Hippocampal formation (tissue), 2 donors: ENCODE measurements around the gene NDUFS6.
"Not testable (repeated sequence)": the region's sequence is repeated elsewhere in the genome, so short reads cannot be mapped to it uniquely, and the experiment has no call there.

Source experiments
- DNase-seq, 2 donors: peaks; one replicate each; lab custom pipeline; 2025; lab: John Stamatoyannopoulos, UW

The NDUFS6 gene

GRCh38 chr5:1782385-1783215, 18.6 kb upstream of the NDUFS6 start:
- no peak for DNase-seq

GRCh38 chr5:1783216-1783554, 18.0 kb upstream of the NDUFS6 start:
- DNase-seq, result no peak

DNA sequence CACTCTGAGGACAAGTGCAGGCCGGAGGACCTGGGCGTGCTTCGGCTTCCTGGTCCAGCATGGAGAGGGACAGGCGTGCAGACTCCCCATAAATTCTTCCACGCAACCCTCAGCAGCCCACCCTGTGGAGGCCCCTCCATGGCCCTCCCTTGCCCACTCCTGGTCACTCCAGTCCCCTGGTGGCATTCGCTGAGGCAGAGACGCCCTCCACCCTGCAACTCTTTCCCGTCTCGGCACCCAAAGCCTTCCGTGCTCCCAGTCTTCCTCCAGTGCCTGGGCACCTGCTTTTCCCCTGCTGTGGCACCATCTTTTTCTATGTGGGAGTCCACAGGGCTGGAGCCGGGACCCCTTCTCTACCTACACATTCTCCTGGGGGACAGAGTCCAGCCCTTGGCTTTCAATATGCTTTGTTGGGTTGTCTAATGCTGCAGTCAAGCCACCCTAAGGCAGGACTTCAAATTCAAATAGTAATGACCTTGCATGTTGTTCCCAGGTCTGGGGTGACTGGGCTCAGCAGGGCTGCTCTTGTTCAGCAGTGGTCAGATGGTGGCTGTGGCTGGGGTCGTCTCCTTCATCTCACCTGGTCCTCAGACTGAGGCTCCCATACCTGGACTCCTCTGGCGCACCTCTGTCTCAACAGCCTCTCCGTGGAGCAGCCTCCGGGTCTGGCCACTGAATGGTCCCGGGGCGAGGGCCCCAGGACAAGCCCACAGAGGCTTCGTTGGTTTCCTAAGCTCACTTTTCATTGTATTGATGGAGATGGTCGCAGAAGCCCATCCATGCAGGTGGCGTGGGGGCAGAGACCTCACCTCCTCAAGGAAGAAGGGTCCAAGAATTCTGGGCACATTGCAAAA, 16.8 kb upstream of the NDUFS6 start:
- no peak for DNase-seq

- DNase-seq, result no peak
These were observed 16.1 kb upstream of the NDUFS6 start for GRCh38 chr5:1785062-1785461.

DNA sequence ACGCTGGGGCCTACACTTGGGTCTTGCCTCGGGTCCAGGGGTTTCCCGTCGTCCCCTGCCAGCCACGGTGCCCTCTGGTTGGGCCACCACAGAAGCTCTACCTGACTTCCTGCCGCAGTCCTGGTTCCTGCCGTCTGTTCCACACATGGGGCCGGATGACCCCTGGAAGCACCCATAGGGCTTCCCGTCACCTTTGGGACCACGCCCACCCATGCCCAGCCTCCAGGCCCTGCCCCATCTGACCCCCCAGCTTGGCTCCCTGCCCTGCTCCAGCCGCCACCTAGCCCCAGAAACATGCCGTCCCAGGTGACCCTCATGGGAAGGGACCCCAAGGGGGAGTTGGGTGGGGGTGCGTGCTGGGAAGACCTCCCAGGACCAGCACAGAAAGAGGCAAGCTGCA, 15.2 kb upstream of the NDUFS6 start:
- DNase-seq, result no peak

DNA sequence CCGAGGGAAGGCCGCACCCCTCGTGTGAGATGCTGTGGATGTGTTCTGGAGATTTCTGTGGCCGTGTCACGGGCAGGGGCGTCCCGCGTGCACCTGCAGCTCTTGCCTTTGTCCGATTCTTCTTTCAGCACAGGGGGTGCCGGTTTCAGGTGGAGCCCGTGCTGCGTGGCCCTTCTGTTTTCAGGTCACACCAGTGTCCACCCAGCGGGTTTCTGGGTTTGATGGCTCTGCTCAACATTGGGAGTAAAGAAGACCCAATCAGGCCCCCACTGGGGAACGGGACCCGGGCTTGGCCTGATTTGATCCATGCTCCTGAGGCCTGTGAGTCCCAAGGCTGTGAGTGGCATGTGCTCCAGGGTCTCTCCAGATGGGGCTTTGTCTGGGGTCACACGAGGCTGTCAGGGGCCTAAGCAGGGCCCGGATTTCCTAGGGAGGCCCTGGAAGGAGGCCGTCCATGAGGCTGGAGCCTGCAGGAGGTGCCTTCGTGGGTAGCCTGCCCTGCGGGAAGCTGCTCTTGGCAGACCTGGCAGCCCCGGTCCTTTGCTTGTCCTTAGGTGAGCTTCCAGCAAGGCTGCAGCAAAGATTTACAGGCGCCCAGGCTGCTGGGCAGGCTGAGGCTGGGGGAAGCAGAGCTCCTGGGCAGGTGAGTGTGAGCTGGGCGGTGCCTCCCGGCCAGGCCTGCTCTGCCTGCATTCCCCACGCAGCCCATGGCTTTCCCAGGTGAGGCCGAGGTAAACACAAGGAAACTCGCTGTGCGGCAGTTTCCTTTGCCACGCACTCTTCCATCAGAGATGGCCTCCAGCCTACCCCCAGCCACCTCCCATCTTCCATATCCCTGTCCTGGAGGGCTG, 14.4 kb upstream of the NDUFS6 start:
- DNase-seq, result no peak

DNA sequence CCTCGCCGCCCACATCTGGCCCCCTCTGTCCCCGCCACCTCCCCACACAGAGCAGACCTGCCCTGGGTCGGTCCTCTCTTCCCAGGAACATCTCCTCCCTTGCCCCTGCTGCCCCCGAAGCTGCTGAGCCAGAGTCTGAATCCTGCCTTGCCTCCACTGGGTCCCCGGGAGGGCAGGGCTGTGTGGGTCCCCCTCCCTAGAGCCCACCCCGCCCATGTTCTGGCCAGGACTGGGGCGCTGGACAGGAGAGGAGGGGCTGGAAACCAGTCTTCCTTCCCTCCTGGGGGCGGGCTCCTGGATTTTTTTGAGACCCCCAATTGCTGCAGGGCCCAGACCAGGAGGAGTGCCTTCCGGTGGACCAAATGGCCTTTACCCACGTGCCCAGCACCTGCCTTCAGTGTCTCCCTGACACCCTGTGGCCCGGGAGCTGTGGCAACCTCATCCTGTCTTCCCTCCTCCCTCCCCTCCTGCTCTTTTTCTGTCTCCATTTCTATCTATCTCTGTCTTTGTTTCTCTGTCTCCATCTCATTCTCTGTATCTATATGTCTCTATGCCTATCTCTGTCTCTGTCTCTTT, 13.6 kb upstream of the NDUFS6 start:
- DNase-seq, result no peak

GRCh38 chr5:1788200-1788599, 13.0 kb upstream of the NDUFS6 start:
- no peak for DNase-seq

- DNase-seq, result no peak
These were observed 12.4 kb upstream of the NDUFS6 start for GRCh38 chr5:1788828-1789227.

- not testable (repeated sequence) for DNase-seq
These were observed 11.8 kb upstream of the NDUFS6 start for GRCh38 chr5:1789438-1789833.

DNA sequence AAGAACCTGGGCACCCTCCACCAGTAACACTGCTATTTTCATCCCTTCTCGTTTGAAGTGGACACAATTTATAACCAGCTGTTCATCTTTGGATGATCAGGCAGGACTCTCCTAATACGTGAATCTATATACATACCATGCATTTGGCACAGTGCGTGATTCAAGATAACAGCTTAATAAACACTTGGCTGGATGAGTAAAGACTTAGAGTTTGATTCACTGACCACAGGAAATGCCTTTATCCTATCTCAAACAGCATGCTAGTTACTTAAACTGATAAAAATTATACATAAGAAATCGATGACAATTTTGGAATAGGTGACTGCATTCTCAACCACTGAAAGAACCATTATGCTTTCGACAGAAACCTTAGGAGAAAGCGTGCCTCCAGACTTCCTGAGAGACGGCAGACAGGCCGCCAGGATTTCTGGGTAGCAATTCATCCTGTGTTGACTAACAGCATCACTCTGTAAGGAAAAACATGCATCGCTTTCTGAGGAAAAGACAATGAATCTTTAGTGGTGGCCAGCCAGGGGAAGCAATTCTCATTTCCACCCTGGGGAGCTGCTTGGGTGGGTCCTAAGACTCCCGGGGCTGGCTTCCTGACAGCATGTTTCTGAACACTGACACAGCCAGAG, 11.3 kb upstream of the NDUFS6 start:
- no peak for DNase-seq

- DNase-seq, result no peak
These were observed 10.0 kb upstream of the NDUFS6 start for GRCh38 chr5:1791176-1791575.

GRCh38 chr5:1792842-1793266, 8.4 kb upstream of the NDUFS6 start:
- DNase-seq, result no peak

- no peak for DNase-seq
These were observed 7.9 kb upstream of the NDUFS6 start for GRCh38 chr5:1793301-1793740.

DNA sequence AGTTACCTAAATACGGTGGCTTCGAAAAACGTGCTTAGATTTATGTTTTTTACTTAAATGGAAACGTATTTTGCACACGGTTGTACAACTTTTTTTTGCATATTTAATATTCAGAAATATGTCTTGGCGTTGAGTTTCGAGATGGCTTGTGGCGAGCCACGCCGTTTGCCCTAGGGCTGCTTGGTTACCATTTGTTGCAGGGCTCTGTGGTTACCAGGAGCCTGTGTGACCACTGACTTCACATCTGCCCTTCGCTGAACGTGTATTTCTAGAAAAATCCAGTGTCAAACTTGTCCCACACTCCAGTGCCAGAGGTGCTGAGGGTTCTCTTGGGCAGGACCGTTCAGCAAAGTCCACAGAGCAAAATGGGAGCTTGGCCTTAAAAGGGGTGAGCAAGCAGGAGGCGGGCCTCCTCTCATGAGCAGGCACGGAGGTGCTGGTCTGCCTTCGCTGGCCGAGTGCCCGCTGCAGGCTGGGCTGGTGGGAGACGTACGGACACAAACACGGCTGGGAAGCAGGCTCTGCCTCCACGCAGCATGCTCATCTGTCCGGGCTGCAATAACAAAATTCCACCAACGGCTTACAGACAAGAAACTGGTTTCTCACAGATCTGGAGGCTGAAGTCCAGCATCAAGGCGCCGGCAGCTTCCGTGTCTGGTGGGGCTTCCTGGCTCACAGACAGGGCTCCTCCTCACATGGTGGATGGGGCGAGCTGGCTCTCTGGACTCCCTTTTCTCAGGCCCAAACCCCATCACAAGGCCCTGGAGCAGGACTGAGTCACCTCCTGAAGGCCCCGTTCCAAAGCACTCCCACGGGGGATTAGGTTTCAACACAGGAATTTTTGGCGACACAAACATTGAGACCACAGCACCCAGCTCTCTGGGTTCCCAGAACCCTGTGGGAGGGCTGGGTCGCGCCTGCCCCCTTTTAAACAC, 7.0 kb upstream of the NDUFS6 start:
- DNase-seq, result no peak

DNA sequence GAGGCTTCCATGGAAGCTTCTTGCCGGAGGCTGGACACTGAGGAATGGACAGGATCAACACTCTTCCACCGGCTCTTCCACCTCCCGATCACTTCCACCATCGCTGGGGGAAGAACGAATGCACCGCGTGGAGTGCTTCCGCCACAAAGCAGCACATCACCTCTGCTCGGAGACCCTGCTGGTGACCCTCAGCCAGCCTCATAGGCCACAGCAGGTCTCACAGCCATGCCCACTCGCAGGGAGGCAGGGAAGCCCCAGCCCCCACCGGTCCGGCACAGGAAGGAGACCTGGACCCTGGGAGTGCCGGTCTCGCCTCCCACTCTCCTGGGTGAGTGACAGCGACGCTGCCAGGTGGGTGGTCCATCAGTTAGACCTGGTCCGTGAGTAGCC, 6.3 kb upstream of the NDUFS6 start:
- DNase-seq, result no peak

- no peak for DNase-seq
These were observed 5.7 kb upstream of the NDUFS6 start for GRCh38 chr5:1795506-1795905.

- DNase-seq, result no peak
These were observed 5.3 kb upstream of the NDUFS6 start for GRCh38 chr5:1795931-1796330.

DNA sequence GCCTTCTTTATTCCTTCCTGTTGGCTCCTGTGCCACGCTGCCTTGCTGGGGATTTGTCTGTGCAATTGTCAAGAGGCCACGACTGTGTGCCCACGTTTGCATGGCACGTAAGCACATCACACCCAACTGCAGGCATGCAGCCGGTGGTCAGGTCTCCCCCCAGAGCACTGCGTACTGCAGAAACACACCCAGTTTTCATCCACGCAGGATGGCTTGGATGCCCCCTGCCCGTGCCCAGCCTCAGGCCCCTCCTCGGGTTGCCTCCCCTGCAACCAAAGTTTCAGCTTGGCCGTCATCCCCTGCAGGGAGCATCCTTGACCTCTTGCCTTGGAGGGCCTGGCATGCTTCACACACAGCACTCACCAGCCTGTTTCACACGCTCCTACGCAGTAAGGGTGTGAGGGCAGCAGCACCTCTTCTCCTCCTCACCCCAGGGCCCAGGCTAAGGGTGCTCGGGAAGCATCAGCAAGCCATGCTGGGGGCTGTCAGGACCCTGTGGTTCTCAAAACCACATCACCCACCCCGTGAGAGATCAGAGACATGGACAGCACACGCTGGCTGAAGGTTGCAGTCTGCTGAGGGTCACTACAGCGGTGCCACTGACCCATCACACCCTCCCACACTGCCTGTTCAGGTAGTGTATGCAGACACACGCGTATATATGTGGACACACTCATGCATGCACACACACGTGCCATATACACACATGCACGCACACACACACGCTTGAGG, 4.7 kb upstream of the NDUFS6 start:
- DNase-seq, result no peak
